Endothelial cell of umbilical vein (primary cell): Measurements from ENCODE around the gene CSNK1E. TPM values are rescaled to one million over a fixed set of nuclear protein-coding genes. Genes with fewer than 3 reads are reported as not detected.

ENCODE experiments used
- BruUV-seq: library from RNA; stranded (reverse); fragments of 400-500 nt; replicated peaks from 2 replicates; lab custom pipeline; 2021; lab: Mats Ljungman, UMichigan
- CTCF ChIA-PET: fragments of 300-600, 350-600 bp; sonication (Branson Sonifier 250); formaldehyde crosslinking; loops from one replicate; lab custom pipeline; 2021; ENCODE audit warnings: antibody characterized with exemption, inconsistent platforms; lab: Charles Lee
- POLR2A ChIA-PET: fragments of 300-600, 350-600 bp; sonication (Branson Sonifier 250); formaldehyde crosslinking; loops from one replicate; lab custom pipeline; 2021; ENCODE audit warnings: antibody characterized with exemption, inconsistent platforms; lab: Charles Lee
- DNase-seq: peaks from one replicate; pipeline ENCODE4 v3.0.0-alpha.2; 2011; ENCODE audit warnings: low read depth, low spot score
- FAIRE-seq: peaks from 2 replicates; lab custom pipeline; 2011; peaks lifted over from hg19 to GRCh38; lab: Jason Lieb, UNC
- H2AFZ ChIP-seq: 2 replicates; pipeline ENCODE4 v1.6.0; 2012; ENCODE audit warnings: low read depth, low read length, control low read depth, inconsistent platforms
- H3K27ac ChIP-seq: 2 replicates; pipeline ENCODE4 v1.5.1; 2011; ENCODE audit warnings: low read depth, mild to moderate bottlenecking, control low read depth, low read length, moderate library complexity; ENCODE audit not compliant: insufficient read depth
- H3K27me3 ChIP-seq, 2 experiments: 2 replicates each; pipeline versions ENCODE4 v1.6.0 to v1.6.1; 2011; ENCODE audit warnings: low read length in 2 of 2, mixed read lengths in 1 of 2; ENCODE audit not compliant: control insufficient read depth in 2 of 2, insufficient read depth in 2 of 2
- H3K36me3 ChIP-seq, 2 experiments: 2 replicates in 1 of 2; 3 replicates in 1 of 2; pipeline ENCODE4 v1.5.1; 2011; ENCODE audit warnings: low read length in 2 of 2, mild to moderate bottlenecking in 1 of 2, moderate library complexity in 1 of 2; ENCODE audit not compliant: control insufficient read depth in 2 of 2, insufficient read depth in 2 of 2; ENCODE audit errors: extremely low read depth in 1 of 2
- H3K4me1 ChIP-seq: 3 replicates; pipeline ENCODE4 v1.5.1; 2011; ENCODE audit warnings: mild to moderate bottlenecking, low read length; ENCODE audit not compliant: control insufficient read depth, insufficient read depth; ENCODE audit errors: extremely low read depth
- H3K4me2 ChIP-seq: 2 replicates; pipeline ENCODE4 v1.6.1; 2011; ENCODE audit warnings: low read length, control low read depth, mixed read lengths; ENCODE audit not compliant: insufficient read depth
- H3K4me3 ChIP-seq, 3 experiments: fragments of 200-600 bp in 1 of 3; sonication (generic), shearing (Covaris generic) in 1 of 3; replicated peaks in 1 of 3; 2 replicates each; pipeline ENCODE4 v1.5.1; 2011 to 2016; ENCODE audit warnings: control low read depth in 3 of 3, low read length in 3 of 3, mild to moderate bottlenecking in 2 of 3, inconsistent platforms in 1 of 3, low read depth in 1 of 3, moderate library complexity in 1 of 3; ENCODE audit not compliant: insufficient read depth in 1 of 3
- H3K79me2 ChIP-seq: 2 replicates; pipeline ENCODE4 v1.6.0; 2012; ENCODE audit warnings: low read length, inconsistent platforms; ENCODE audit not compliant: control insufficient read depth, insufficient read depth
- H3K9ac ChIP-seq: replicated peaks from 2 replicates; pipeline ENCODE3; 2011; ENCODE audit warnings: low read length, control low read depth; ENCODE audit not compliant: insufficient read depth; ENCODE audit errors: extremely low read depth
- H3K9me1 ChIP-seq: replicated peaks from 3 replicates; pipeline ENCODE4 v1.6.0; 2011; ENCODE audit warnings: mild to moderate bottlenecking, low read length; ENCODE audit not compliant: control insufficient read depth, insufficient read depth; ENCODE audit errors: extremely low read depth
- H3K9me3 ChIP-seq: replicated peaks from 2 replicates; pipeline ENCODE4 v1.5.1; 2012; ENCODE audit warnings: low read length, inconsistent platforms; ENCODE audit not compliant: control insufficient read depth, insufficient read depth
- H4K20me1 ChIP-seq: replicated peaks from 2 replicates; pipeline ENCODE3; 2011; ENCODE audit warnings: mild to moderate bottlenecking, low read length; ENCODE audit not compliant: control insufficient read depth, insufficient read depth; ENCODE audit errors: extremely low read depth
- JUN ChIP-seq: IDR thresholded peaks from 2 replicates; pipeline ENCODE4 v1.6.1; 2011; ENCODE audit warnings: borderline replicate concordance, low read depth; ENCODE audit not compliant: insufficient read length, insufficient read depth
- POLR2AphosphoS5 ChIP-seq: IDR thresholded peaks from 2 replicates; pipeline ENCODE4 v1.6.1; 2012; ENCODE audit warnings: low read depth, mild to moderate bottlenecking, control low read depth, low read length, moderate library complexity; ENCODE audit not compliant: insufficient read depth
- dilution Hi-C: fragments of 300-500 bp; cut with MboI; formaldehyde crosslinking; loops from one replicate; pipeline ENCODE4 v1.15.0; 2019; ENCODE audit warnings: low sequenced_read_pairs; ENCODE audit not compliant: extremely low pct_ligation_motif_present
- intact Hi-C: fragments of 100-400 bp; cut with micrococcal nuclease; formaldehyde crosslinking; loops from one replicate; pipeline ENCODE4 v1.10.0; 2022
- polyA plus RNA-seq, 4 experiments: library from polyadenylated mRNA; depleted of rRNA in 3 of 4; stranded (reverse) in 3 of 4; unstranded in 1 of 4; fragments of >200 nt; gene quantifications; 2 replicates each; pipeline versions ENCODE4 v1.2.1 to v1.2.3, GENCODE V29; 2011 to 2012; ENCODE audit warnings: missing spikeins in 1 of 4
- total RNA-seq: library from RNA; stranded (reverse); gene quantifications from 2 replicates; pipeline ENCODE4 v1.2.3, GENCODE V29; 2021
- TF ChIP-seq, protein P1 (sequence below): IDR thresholded peaks from 2 replicates; pipeline ENCODE4 v1.6.1; 2011; ENCODE audit not compliant: insufficient read depth, insufficient read length

Gene CSNK1E
- total and polyA plus RNA-seq, 2 donors (not counting 3 experiments of a cell fraction or from before 2014, with no cell fraction given), result 259 to 262 TPM

DNA sequence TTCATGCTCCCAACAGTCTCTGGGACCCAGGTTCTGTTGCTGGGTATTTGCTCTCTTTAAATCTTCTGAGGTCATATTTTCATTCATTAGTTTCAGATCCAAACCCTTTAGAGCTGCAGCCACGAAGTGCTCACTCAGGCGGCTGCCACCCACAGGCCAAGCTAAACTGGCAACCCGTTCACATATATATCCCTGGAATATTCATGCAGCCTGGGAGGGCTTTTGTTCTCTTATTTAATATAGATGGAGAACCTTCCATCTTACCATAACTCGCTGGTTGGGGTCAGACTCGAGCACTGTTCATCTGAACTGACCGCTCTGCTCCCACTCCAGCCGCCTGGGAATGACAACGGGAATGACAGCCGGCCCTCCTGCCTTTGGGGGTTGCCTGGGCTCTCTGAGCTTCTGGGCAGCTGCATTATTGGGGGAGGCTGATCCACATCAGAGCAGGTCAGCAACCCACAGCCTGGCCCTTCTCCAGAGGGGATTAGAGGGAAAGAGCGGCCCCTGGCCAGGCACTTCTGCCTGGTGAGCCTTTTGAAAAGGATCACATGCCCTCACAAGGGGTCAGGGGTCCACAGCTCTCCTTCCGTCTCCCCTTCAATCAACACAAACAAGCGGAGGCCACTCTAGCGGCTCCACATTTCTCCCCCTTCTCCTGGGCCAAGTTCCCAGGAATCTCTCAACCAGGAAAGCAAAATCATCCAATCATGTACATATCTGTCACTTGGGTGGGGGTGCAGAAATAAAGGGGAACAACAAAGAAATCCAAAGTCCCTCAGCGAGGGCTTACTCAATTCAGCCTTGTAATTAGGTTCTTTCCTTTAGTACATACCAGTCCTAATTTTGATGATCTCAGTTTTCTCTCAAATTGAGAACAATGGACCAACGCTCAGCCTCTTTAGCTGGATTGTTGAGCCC, 56.2 kb downstream of the CSNK1E start:
- Histone ChIP-seq H3K9ac (no peak overlapping the region), H3K36me3 (peaks cover 0 to 3% of the 10 kb centered on the region in 2 experiments), H3K4me1 (peaks cover 25% of the 10 kb centered on the region), H3K9me3 (no peaks in the 10 kb centered on the region), H4K20me1 (peaks cover 2% of the 10 kb centered on the region), H3K4me2 (no peak overlapping the region), H3K9me1 (no peaks in the 10 kb centered on the region), H3K79me2 (peaks cover 76% of the 10 kb centered on the region), H2AFZ (no peak overlapping the region), H3K27ac (no peak overlapping the region), H3K4me3 (no peak overlapping the region), H3K27me3 (no peaks in the 10 kb centered on the region)
- ChIA-PET CTCF (interaction anchor here (0.9 to 2.0 kb wide), 6 partner anchors 11 to 209 kb away, joined by 3 to 10 read pairs (median 4); no protein-coding TSS in a partner anchor), POLR2A (interaction anchor here (0.8 kb wide), 1 partner anchor 12 kb away, joined by 3 read pairs; no protein-coding TSS in a partner anchor)
- DNase-seq (no peak), FAIRE-seq (no peak)
- dilution Hi-C loops, result no loop called here
- intact Hi-C loops, result no loop called here
- no TSS peak for BruUV-seq
- TF ChIP-seq POLR2AphosphoS5, result no peak

DNA sequence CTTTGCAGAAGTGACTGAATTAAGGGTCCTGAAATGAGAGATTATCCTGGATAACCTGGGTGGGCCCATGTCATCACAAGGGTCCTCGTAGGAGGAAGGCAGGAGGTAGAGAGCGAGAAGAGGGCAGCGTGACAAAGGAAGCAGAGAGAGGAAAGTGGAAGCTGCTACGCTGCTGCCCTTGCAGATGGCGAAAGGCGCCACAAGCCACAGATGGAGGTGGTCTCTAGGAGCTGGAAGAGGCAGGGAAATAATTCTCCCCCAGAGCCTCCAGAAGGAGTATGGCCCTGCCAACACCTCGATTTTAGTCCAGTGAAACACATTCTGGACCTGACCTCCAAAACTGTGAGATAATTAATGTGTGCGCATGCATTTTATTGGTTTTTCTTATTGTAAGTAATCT, 57.9 kb downstream of the CSNK1E start:
- Histone ChIP-seq H2AFZ (no peak overlapping the region), H3K4me1 (peaks cover 25% of the 10 kb centered on the region), H3K9ac (no peak overlapping the region), H3K27ac (peak overlapping the region; percentile 71), H3K9me3 (no peaks in the 10 kb centered on the region), H3K9me1 (no peaks in the 10 kb centered on the region), H3K4me2 (no peak overlapping the region), H3K36me3 (peaks cover 0 to 2% of the 10 kb centered on the region in 2 experiments), H4K20me1 (peaks cover 2% of the 10 kb centered on the region), H3K4me3 (no peak overlapping the region), H3K27me3 (no peaks in the 10 kb centered on the region), H3K79me2 (peaks cover 68% of the 10 kb centered on the region)
- dilution Hi-C loops (no loop called here), intact Hi-C loops (loop anchor here (2.0 kb wide), 1 partner anchor 19 kb away; no protein-coding TSS in a partner anchor)
- TF ChIP-seq, protein P1, sequence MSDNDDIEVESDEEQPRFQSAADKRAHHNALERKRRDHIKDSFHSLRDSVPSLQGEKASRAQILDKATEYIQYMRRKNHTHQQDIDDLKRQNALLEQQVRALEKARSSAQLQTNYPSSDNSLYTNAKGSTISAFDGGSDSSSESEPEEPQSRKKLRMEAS, result no peak
- TF ChIP-seq JUN, result no peak
- FAIRE-seq (no peak), DNase-seq (no peak)
- ChIA-PET CTCF (interaction anchor here (0.6 to 2.7 kb wide), 3 partner anchors 15 to 203 kb away, joined by 3 to 9 read pairs (median 3); no protein-coding TSS in a partner anchor), POLR2A (no interaction called here)
- no TSS peak for BruUV-seq
